HEK293 (cell line): ENCODE data around the gene PLD6.

ENCODE experiments used
- CTCF ChIA-PET: fragments of 350-600 bp; formaldehyde crosslinking; extraction: SDS; loops from one replicate; lab custom pipeline; 2021; ENCODE audit warnings: antibody characterized with exemption; lab: Yijun Ruan, JAX
- POLR2A ChIA-PET: fragments of 300-600 bp; formaldehyde crosslinking; extraction: SDS; loops from one replicate; lab custom pipeline; 2020; ENCODE audit warnings: antibody characterized with exemption, inconsistent platforms; lab: Yijun Ruan, JAX
- H3K27ac ChIP-seq: fragments of 200-500 bp; sonication (Bioruptor generic); 2 replicates; pipeline ENCODE4 v1.5.1; 2014; ENCODE audit warnings: low read depth, low read length, control low read depth, inconsistent platforms; ENCODE audit errors: extremely low read depth
- H3K36me3 ChIP-seq, 2 experiments: fragments of 200-500 bp in 1 of 2; sonication (Bioruptor generic) in 1 of 2; 1 replicate in 1 of 2; 2 replicates in 1 of 2; pipeline ENCODE4 v1.5.1; 2014 to 2017; ENCODE audit warnings: inconsistent platforms in 2 of 2, low read length in 2 of 2; ENCODE audit not compliant: control insufficient read depth in 2 of 2, insufficient read depth in 1 of 2
- H3K4me1 ChIP-seq: fragments of 200-500 bp; sonication (Bioruptor generic); 2 replicates; pipeline ENCODE4 v1.5.1; 2014; ENCODE audit warnings: mild to moderate bottlenecking, low read length, inconsistent platforms; ENCODE audit not compliant: control insufficient read depth, insufficient read depth
- H3K4me3 ChIP-seq: 2 replicates; pipeline ENCODE4 v1.5.1; 2011; ENCODE audit warnings: low read depth, mild to moderate bottlenecking, control low read depth, low read length, moderate library complexity
- H3K9me3 ChIP-seq: fragments of 200-500 bp; sonication (Bioruptor generic); 2 replicates; pipeline ENCODE4 v1.5.1; 2014; ENCODE audit warnings: low read depth, low read length, inconsistent platforms; ENCODE audit not compliant: control insufficient read depth, insufficient read depth
- HOXC10 ChIP-seq: sonication (generic); formaldehyde crosslinking; IDR thresholded peaks from 2 replicates; pipeline ENCODE4 v1.8.1; 2023; ENCODE audit warnings: mild to moderate bottlenecking, missing genetic modification reagents
- KLF10 ChIP-seq: fragments of 450-650 bp; IDR thresholded peaks from 2 replicates; pipeline ENCODE4 v1.5.1; 2018; ENCODE audit warnings: missing biosample characterization, mild to moderate bottlenecking, missing genetic modification characterization
- KLF16 ChIP-seq: fragments of 450-650 bp; formaldehyde crosslinking; IDR thresholded peaks from 2 replicates; pipeline ENCODE4 v1.5.1; 2017; ENCODE audit warnings: missing biosample characterization, missing genetic modification characterization
- KLF17 ChIP-seq: fragments of 450-650 bp; formaldehyde crosslinking; IDR thresholded peaks from 2 replicates; pipeline ENCODE4 v1.5.1; 2016; ENCODE audit warnings: missing biosample characterization, missing genetic modification characterization
- KLF7 ChIP-seq: fragments of 450-650 bp; formaldehyde crosslinking; IDR thresholded peaks from 2 replicates; pipeline ENCODE4 v1.5.1; 2016; ENCODE audit warnings: missing biosample characterization, missing genetic modification characterization, borderline replicate concordance
- MYNN ChIP-seq: fragments of 450-650 bp; formaldehyde crosslinking; IDR thresholded peaks from 2 replicates; pipeline ENCODE4 v1.5.1; 2016; ENCODE audit warnings: missing biosample characterization, missing genetic modification characterization, borderline replicate concordance
- YY1 ChIP-seq: fragments of 450-650 bp; formaldehyde crosslinking; IDR thresholded peaks from 2 replicates; pipeline ENCODE4 v1.5.1; 2018; ENCODE audit warnings: missing biosample characterization, missing genetic modification characterization
- ZBTB7A ChIP-seq: fragments of 450-650 bp; formaldehyde crosslinking; IDR thresholded peaks from 2 replicates; pipeline ENCODE4 v1.5.1; 2016; ENCODE audit warnings: low read depth, missing biosample characterization, missing genetic modification characterization
- ZIC2 ChIP-seq: fragments of 450-650 bp; formaldehyde crosslinking; IDR thresholded peaks from 2 replicates; pipeline ENCODE4 v1.5.1; 2016; ENCODE audit warnings: missing biosample characterization, missing genetic modification characterization
- ZNF112 ChIP-seq: fragments of 450-650 bp; formaldehyde crosslinking; IDR thresholded peaks from 2 replicates; pipeline ENCODE4 v1.5.0; 2017; ENCODE audit warnings: missing biosample characterization, missing genetic modification characterization
- ZNF138 ChIP-seq: fragments of 450-650 bp; formaldehyde crosslinking; IDR thresholded peaks from 2 replicates; pipeline ENCODE4 v1.5.1; 2016; ENCODE audit warnings: missing biosample characterization, missing genetic modification characterization, borderline replicate concordance
- ZNF146 ChIP-seq: fragments of 450-650 bp; formaldehyde crosslinking; IDR thresholded peaks from 2 replicates; pipeline ENCODE4 v1.5.1; 2016; ENCODE audit warnings: missing biosample characterization, missing genetic modification characterization
- ZNF175 ChIP-seq: fragments of 450-650 bp; formaldehyde crosslinking; IDR thresholded peaks from 2 replicates; pipeline ENCODE4 v1.5.1; 2016; ENCODE audit warnings: missing biosample characterization, missing genetic modification characterization
- ZNF19 ChIP-seq: fragments of 450-650 bp; formaldehyde crosslinking; IDR thresholded peaks from 2 replicates; pipeline ENCODE4; 2016; ENCODE audit warnings: missing biosample characterization, missing genetic modification characterization, low read depth
- ZNF221 ChIP-seq: fragments of 450-650 bp; formaldehyde crosslinking; IDR thresholded peaks from 2 replicates; pipeline ENCODE4 v1.5.1; 2017; ENCODE audit warnings: missing biosample characterization, missing genetic modification characterization, borderline replicate concordance
- ZNF23 ChIP-seq: fragments of 450-650 bp; formaldehyde crosslinking; IDR thresholded peaks from 2 replicates; pipeline ENCODE4 v1.5.1; 2016; ENCODE audit warnings: missing biosample characterization, missing genetic modification characterization, borderline replicate concordance
- ZNF394 ChIP-seq: fragments of 450-650 bp; formaldehyde crosslinking; IDR thresholded peaks from 2 replicates; pipeline ENCODE4 v1.5.1; 2016; ENCODE audit warnings: missing biosample characterization, missing genetic modification characterization, mild to moderate bottlenecking, moderate library complexity, borderline replicate concordance
- ZNF530 ChIP-seq: fragments of 450-650 bp; formaldehyde crosslinking; IDR thresholded peaks from 2 replicates; pipeline ENCODE4 v1.5.1; 2016; ENCODE audit warnings: low read depth, missing biosample characterization, missing genetic modification characterization
- ZNF596 ChIP-seq: fragments of 450-650 bp; IDR thresholded peaks from 2 replicates; pipeline ENCODE4 v1.5.0; 2018; ENCODE audit warnings: missing biosample characterization, mild to moderate bottlenecking, missing genetic modification characterization, moderate library complexity
- ZNF707 ChIP-seq: fragments of 450-650 bp; formaldehyde crosslinking; IDR thresholded peaks from 2 replicates; pipeline ENCODE4 v1.5.1; 2016; ENCODE audit warnings: missing biosample characterization, missing genetic modification characterization
- ZNF843 ChIP-seq: fragments of 450-650 bp; formaldehyde crosslinking; IDR thresholded peaks from 2 replicates; pipeline ENCODE4 v1.5.1; 2016; ENCODE audit warnings: missing biosample characterization, missing genetic modification characterization
- TF ChIP-seq, protein P1 (sequence below): fragments of 450-650 bp; formaldehyde crosslinking; IDR thresholded peaks from 2 replicates; pipeline ENCODE4 v1.5.1; 2016; ENCODE audit warnings: missing biosample characterization, missing genetic modification characterization
- TF ChIP-seq, protein P2 (sequence below): fragments of 450-650 bp; formaldehyde crosslinking; IDR thresholded peaks from 2 replicates; pipeline ENCODE4 v1.5.1; 2016; ENCODE audit warnings: missing biosample characterization, missing genetic modification characterization
- TF ChIP-seq, protein P3 (sequence below): fragments of 450-650 bp; formaldehyde crosslinking; IDR thresholded peaks from 2 replicates; pipeline ENCODE4 v1.5.1; 2016; ENCODE audit warnings: missing biosample characterization, missing genetic modification characterization

Gene PLD6

GRCh38 chr17:17167356-17167755, 38.8 kb downstream of the PLD6 start:
- H3K27ac ChIP-seq: no peak overlapping the region
- POLR2A ChIA-PET: interaction anchor here (1.1 kb wide), 1 partner anchor 33 kb away, joined by 3 read pairs; no protein-coding TSS in a partner anchor
- H3K4me1 ChIP-seq: no peaks in the 10 kb centered on the region
- no peaks in the 10 kb centered on the region for H3K9me3 ChIP-seq
- peaks cover 0 to 95% of the 10 kb centered on the region in 2 experiments; a peak in 1 of 3 replicates for H3K36me3 ChIP-seq
- no peak overlapping the region for H3K4me3 ChIP-seq
- TF ChIP-seq ZBTB7A (tag by site-specific recombination) (no peak), ZNF175 (tag by site-specific recombination) (no peak), ZIC2 (tag by site-specific recombination) (peak; percentile 25)
- CTCF ChIA-PET: interaction anchor here (1.2 kb wide), 1 partner anchor 25 kb away, joined by 4 read pairs; no protein-coding TSS in a partner anchor

- ChIA-PET POLR2A (no interaction called here), CTCF (interaction anchor here (1.2 kb wide), 1 partner anchor 24 kb away, joined by 4 read pairs; no protein-coding TSS in a partner anchor)
- Histone ChIP-seq H3K4me3 (no peak overlapping the region), H3K9me3 (no peaks in the 10 kb centered on the region), H3K27ac (no peak overlapping the region), H3K36me3 (peaks cover 0 to 95% of the 10 kb centered on the region in 2 experiments; a peak in 2 of 3 replicates), H3K4me1 (no peaks in the 10 kb centered on the region)
- TF ChIP-seq ZNF19 (tag by site-specific recombination): no peak
- no peak for TF ChIP-seq ZNF843 (tag by site-specific recombination)
- no peak for TF ChIP-seq HOXC10 (CRISPR knock-in tag)
- TF ChIP-seq YY1 (tag by site-specific recombination): no peak
- TF ChIP-seq ZNF394 (tag by site-specific recombination): no peak
- TF ChIP-seq, protein P1, sequence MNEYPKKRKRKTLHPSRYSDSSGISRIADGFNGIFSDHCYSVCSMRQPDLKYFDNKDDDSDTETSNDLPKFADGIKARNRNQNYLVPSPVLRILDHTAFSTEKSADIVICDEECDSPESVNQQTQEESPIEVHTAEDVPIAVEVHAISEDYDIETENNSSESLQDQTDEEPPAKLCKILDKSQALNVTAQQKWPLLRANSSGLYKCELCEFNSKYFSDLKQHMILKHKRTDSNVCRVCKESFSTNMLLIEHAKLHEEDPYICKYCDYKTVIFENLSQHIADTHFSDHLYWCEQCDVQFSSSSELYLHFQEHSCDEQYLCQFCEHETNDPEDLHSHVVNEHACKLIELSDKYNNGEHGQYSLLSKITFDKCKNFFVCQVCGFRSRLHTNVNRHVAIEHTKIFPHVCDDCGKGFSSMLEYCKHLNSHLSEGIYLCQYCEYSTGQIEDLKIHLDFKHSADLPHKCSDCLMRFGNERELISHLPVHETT (tag by site-specific recombination): no peak
- no peak for TF ChIP-seq ZNF707
Measured at GRCh38 chr17:17166446-17166845, 39.7 kb downstream of the PLD6 start.

DNA sequence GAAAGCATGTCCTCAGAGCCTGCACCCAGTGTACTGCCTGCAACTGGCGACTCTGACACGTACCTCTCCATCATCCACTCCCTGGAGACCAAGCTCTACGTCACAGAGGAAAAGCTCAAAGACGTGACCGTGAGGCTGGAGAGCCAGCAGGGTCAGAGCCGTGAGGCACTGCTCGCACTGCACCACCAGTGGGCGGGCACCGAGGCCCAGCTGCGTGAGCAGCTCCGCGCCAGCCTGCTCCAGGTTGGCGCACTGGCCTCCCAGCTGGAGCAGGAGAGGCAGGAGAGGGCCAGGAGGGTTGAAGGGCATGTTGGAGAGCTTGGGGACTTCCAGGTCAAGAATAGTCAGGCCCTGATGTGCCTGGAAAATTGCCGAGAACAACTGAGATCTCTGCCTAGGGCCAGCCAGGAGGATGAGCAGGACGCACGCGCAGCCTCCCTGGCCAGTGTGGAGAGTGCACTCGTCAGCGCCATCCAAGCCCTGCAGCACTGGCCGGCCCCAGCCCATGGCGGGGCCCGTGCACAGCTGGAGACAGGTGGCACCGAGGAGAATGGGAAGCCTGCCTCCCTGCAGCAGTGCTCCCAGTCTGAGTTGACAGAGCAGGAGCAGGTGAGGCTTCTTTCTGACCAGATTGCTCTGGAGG, 40.3 kb downstream of the PLD6 start:
- no peak overlapping the region for H3K27ac ChIP-seq
- H3K9me3 ChIP-seq: no peaks in the 10 kb centered on the region
- ChIA-PET POLR2A (no interaction called here), CTCF (no interaction called here)
- no peak overlapping the region for H3K4me3 ChIP-seq
- H3K4me1 ChIP-seq: no peaks in the 10 kb centered on the region
- H3K36me3 ChIP-seq: peaks cover 0 to 95% of the 10 kb centered on the region in 2 experiments; a peak in 2 of 3 replicates
- TF ChIP-seq ZNF221 (tag by site-specific recombination) (no peak), ZNF112 (no peak), ZNF596 (tag by site-specific recombination) (no peak), KLF7 (tag by site-specific recombination) (no peak), KLF10 (no peak), KLF17 (tag by site-specific recombination) (no peak), KLF16 (tag by site-specific recombination) (no peak), ZNF138 (tag by site-specific recombination) (no peak), MYNN (tag by site-specific recombination) (no peak), ZNF146 (tag by site-specific recombination) (no peak), ZNF707 (no peak), ZNF530 (tag by site-specific recombination) (no peak), ZNF23 (no peak)
- TF ChIP-seq, protein P2, sequence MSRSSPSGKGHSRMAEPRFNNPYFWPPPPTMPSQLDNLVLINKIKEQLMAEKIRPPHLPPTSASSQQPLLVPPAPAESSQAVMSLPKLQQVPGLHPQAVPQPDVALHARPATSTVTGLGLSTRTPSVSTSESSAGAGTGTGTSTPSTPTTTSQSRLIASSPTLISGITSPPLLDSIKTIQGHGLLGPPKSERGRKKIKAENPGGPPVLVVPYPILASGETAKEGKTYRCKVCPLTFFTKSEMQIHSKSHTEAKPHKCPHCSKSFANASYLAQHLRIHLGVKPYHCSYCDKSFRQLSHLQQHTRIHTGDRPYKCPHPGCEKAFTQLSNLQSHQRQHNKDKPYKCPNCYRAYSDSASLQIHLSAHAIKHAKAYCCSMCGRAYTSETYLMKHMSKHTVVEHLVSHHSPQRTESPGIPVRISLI (tag by site-specific recombination): no peak
- TF ChIP-seq, protein P3, sequence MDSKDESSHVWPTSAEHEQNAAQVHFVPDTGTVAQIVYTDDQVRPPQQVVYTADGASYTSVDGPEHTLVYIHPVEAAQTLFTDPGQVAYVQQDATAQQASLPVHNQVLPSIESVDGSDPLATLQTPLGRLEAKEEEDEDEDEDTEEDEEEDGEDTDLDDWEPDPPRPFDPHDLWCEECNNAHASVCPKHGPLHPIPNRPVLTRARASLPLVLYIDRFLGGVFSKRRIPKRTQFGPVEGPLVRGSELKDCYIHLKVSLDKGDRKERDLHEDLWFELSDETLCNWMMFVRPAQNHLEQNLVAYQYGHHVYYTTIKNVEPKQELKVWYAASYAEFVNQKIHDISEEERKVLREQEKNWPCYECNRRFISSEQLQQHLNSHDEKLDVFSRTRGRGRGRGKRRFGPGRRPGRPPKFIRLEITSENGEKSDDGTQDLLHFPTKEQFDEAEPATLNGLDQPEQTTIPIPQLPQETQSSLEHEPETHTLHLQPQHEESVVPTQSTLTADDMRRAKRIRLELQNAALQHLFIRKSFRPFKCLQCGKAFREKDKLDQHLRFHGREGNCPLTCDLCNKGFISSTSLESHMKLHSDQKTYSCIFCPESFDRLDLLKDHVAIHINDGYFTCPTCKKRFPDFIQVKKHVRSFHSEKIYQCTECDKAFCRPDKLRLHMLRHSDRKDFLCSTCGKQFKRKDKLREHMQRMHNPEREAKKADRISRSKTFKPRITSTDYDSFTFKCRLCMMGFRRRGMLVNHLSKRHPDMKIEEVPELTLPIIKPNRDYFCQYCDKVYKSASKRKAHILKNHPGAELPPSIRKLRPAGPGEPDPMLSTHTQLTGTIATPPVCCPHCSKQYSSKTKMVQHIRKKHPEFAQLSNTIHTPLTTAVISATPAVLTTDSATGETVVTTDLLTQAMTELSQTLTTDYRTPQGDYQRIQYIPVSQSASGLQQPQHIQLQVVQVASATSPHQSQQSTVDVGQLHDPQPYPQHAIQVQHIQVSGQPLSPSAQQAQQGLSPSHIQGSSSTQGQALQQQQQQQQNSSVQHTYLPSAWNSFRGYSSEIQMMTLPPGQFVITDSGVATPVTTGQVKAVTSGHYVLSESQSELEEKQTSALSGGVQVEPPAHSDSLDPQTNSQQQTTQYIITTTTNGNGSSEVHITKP: no peak
